Cardiac septum (tissue), 1 donor: ENCODE results near the gene MAP3K8. TPM values are rescaled to one million over a fixed set of nuclear protein-coding genes. Genes with fewer than 3 reads are reported as not detected.
"Not testable (repeated sequence)": the region's sequence is repeated elsewhere in the genome, so short reads cannot be mapped to it uniquely, and the experiment has no call there.

ENCODE experiments used
- DNase-seq: peaks from one replicate; pipeline ENCODE4 v3.0.0-alpha.2; 2020; ENCODE audit warnings: low spot score
- intact Hi-C: fragments of 100-400 bp; cut with DNase I; formaldehyde crosslinking; loops from one replicate; pipeline ENCODE4 v1.14.0; 2022
- total RNA-seq: library from RNA; stranded (reverse); fragmentation: NEBNext Ultra II Directional; extraction: Animal tissue kit (Norgen Biotek cat#: 25700); gene quantifications from one replicate; pipeline ENCODE4 v1.2.1, GENCODE V29; 2021
- donor health status: DM: no; HTN: no; CAD: no.

Gene MAP3K8
- total RNA-seq, 1 donor from 2014 or later: 6.1 TPM

DNA sequence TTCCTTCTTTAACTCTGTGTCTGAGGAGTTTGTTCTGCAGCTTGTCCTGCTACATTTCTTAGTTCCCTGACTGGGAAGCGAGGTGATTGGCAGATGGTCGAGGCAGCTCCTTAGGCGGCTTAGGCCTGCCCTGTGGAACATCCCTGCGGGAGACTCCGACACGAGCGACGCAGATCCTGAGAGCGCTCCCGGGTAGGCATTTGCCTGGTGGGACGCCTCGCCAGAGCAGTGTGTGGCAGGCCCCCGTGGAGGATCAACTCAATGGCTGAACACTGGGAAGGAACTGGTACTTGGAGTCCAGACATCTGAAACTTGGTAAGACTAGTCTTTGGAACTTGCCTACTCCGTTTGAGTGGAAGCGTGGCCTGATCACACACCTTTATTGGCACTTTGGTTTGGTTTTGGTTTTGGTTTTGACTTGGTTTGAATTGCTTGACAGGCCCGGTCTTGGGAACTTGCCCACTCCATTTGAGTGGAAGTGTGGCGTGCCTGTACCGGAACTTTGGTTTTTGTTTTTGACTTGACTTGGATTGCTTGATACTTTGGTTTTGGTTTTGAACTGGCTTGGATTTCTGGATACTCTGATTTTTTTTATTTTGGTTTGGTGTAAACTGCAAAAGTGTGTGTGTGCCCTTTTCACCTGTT, 42.6 kb downstream of the MAP3K8 start:
- DNase-seq: no peak
- intact Hi-C loops: no loop called here

DNA sequence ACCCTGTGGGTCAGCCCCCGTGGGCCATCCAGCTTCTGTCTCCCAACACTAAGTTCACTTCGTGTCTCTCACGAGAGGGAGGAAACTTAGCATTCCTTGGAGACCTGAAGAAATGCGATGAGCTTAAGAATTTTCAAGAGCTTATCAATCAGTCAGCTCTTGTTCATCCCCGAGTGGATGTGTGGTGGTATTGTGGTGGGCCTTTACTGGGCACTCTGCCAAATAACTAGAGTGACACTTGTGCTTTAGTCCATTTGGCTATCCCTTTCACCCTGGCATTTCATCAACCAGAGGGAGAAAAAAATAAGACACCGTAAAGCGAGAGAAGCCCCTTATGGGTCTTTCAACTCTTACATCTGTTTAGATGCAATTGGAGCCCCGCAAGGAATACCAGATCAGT, 45.5 kb downstream of the MAP3K8 start:
- DNase-seq, intact Hi-C loops: not testable (repeated sequence)

DNA sequence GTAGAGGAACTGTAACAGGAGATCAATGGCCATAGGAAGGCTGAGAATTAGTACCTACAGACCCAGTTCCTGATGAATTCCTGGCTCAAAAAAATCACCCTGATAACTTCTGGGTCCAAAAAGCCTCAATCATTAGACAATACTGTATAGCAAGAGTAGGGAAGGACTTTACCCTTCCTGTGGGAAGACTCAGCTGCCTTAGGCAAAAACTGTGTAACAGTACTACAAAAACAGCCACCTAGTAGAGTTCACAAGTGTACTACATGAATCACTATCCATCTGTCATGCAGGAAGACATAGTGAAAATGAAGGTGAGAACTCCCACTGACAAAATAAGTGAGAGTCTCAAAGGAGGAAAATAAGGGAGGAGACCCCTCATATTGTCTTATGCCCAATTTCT, 47.6 kb downstream of the MAP3K8 start:
- no peak for DNase-seq
- intact Hi-C loops: no loop called here

DNA sequence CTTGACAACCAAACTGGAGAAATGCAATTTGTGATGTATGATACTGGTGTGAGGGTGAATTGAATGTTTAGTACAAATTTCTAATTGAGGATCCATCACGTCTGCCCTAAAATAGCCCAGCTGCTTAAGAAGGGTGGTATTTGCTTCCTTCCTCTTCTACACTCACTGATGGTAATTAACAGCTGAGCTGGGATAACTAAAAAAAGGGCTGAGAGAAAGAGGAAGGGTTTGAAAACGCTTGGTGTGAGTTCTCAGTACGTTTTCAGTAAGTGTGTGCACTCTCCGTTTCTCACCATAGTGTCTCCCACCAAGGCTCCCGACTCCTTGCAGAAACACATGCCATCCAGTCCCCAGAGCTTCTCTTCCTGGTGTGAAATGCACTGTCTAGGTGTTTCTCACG, 54.3 kb downstream of the MAP3K8 start:
- intact Hi-C loops: no loop called here
- DNase-seq: no peak

DNA sequence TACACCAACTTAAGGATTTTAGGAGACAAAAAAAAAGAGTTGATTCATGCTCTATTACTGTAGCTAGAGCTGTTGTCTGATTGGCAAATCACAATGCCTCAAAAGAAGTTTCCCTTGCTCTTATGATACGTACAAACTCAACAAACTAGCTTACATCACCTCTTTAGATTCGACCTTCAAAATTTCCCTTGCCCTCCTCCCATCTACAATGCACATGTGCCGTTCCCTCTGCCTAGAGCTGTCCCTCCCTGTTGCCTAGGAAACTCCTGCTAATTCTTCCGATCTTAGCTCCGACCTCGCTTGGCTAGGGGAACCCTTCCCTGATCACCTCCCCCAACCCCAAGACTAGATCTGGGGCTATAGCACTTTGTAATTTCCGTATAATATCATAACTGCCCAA, 55.4 kb downstream of the MAP3K8 start:
- no peak for DNase-seq
- intact Hi-C loops: no loop called here

DNA sequence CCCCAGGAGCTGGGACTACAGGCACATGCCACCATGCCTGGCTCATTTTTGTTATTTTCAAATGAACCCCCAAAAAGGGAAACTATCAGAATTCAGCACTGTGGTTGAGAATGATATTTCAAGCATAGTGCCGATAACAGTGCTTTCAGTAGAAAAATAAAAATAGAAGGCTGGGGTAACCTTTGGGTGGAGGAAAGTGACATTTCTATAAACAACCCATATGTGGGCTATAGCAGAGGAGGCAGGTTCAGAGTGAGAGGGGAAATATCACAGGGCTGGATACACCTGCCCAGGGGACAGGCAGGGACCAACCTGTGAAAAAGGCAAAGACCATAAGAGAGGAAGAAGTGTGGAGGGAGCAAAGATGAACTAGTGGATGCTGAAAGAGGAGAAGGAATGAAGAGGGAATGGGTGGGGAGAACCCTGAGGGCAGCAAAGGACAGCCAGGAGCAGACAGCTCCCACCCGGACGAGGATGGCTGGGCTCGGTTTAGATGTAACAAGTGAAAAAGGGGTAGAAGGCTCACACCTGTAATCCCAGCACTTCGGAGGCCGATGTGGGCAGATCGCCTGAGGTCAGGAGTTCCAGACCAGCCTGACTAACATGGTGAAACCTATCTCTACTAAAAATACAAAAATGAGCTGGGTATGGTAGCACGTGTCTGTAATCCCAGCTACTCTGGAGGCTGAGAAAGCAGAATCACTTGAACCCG, 56.5 kb downstream of the MAP3K8 start:
- no peak for DNase-seq
- intact Hi-C loops: no loop called here

DNA sequence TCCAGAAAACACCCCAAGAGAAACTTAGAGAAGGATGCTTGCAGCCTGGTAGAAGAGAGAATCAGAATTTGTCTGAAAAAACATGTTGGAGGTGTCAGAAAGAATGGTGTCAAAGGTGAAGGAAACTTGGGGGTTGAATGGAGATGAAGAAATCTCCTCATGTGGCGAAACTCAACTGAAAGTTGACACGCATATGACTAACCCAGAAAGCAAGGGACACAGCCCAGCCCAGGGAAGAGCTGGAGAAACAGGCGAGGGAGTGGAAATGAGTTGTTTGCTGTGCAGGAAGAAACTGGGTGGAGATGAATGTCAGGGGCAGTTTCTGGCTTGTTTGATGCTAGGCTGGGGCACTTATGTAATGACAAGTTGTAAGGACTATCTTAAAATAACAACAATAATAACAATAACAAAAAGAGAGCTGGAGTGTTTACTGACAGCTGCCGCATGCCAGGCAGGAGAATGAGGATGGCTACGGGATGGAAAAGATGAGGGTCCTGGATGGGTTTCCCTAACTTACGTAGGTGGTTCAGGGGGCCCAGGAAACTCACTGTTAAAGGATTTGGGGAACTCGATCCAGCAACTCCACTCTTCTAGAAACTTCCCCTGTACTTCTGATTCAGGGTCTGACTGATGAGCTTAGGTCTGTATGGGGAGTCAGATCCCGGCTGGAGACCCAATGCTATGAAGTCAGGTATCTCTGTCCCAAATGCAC, 57.4 kb downstream of the MAP3K8 start:
- DNase-seq: no peak
- intact Hi-C loops: no loop called here

DNA sequence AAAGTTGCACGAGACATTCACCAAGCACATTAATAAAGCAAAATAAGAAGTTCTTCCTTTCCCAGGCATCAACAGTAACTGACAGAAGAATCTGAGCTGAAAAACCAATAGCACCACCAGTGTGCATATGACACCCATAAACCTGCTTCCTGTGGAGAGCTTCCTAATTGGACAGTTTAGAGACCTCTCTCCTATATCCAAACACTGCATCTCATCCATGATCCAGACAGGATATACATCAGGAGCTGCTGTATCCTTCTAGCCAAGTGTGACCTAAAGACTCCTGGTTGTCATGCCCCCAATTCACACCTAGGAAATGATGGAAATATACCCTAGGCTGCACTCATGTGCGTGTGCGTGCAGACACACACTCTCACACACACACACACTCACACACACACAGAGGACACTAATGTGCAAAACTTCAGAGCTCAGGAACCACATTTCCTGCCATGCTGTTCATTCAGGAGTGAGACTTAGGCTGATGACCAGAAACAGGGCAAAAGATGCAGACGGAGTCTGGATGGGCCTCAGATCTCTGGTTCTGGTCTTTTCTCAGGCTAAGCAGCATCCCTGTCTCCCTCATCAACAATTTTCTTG, 58.0 kb downstream of the MAP3K8 start:
- DNase-seq: no peak
- intact Hi-C loops: no loop called here

DNA sequence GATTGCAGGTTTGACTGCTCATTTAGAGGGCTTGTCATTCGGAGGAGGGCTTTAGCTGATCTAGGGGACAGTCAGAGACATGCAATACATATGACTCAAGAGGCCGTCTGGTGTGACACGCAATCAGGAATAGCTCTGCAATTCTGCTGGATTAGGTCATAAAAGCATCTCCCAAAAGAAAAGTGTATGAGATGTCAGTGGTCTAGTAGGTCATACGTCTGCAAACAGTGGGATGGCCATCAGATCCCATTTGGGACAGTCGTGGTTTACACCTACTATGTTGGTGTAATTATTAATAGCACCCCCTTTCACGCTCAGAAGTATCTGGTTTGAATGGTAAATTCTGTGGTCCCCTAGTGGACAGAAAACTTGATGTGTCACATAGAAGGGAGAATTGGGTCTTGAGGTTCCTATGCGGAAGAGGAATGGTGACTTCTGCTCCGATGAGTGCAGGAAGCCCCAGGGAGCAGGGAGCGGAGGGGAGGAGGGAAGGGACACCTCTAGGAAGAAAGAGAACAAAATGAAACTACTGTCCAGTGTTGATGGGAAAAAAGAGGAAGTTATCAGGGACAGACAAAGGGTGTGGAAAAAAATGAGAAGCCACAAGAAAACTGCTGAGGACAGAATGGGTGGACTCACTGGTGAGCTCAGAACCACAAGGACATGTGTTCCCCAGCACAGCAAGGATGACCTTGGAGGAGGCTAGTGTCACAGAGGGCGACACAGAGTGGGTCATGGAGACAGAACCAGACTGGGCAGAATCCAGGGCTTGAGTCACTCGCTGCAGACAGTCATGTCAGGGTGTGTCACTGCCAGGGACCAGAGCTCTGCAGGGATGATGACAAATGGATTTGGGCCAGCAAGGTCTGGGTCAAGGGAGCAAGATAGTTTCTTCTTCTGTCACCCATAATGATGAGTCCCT, 59.9 kb downstream of the MAP3K8 start:
- DNase-seq: no peak
- intact Hi-C loops: no loop called here

DNA sequence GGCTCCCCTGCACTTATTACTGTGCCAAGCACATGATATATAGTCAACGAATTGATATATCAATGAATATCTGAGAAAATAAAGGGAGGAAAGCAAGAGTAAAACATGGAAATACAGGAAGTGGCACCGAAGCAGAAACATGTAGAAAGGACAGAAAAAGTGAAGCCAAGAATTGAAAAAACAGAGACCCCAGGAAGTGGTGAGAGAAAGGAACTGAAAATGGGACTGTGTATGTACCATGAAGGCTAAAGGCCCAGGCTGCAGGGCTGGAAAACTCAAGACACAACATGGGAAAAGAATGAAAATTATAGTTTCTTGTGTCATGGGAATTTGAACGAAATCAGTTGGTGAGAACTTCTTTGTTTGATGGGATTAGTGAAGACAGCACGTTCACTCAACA, 60.6 kb downstream of the MAP3K8 start:
- intact Hi-C loops: no loop called here
- no peak for DNase-seq

DNA sequence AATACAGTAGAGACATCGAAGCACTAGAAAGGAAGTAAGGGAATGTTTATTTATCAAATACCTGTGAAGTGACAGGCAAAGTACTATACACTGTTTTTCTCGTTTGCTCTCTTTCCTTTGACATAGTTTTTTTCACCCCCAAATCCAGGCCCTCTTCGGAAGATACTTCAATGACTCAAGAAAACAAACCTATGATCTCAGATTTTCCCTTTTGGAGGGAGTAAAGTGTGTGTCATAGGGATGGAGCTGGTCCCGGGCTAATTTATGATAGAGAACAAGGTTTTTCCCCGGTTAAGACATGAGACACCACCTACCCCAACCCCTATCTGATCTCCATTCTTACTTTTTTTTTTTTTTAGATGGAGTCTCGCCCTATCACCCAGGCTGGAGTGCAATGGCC, 61.7 kb downstream of the MAP3K8 start:
- intact Hi-C loops: no loop called here

DNA sequence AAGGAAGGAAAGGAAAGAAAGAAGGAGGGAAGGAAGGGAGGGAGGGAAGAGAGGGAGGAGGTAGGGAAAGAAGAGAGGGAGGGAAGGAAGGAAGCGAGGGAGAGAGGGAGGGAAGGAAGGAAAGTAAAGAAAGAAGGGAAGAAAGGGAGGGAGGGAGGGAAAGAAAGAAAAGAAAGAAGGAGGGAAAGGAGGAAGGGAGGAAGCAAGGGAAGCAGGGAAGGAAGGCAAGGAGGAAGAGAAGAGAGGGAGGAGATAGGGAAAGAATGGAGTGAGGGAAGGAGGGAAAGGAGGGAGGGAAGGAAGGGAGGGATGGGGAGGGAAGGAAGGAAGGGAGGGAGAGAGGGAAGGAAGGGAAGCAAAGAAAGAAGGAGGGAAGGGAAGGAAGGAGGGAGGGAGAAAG, 65.8 kb downstream of the MAP3K8 start:
- intact Hi-C loops: no loop called here
- no peak for DNase-seq

More for the DNA sequence above, 61.7 kb downstream of the MAP3K8 start:
- no peak for DNase-seq

DNA sequence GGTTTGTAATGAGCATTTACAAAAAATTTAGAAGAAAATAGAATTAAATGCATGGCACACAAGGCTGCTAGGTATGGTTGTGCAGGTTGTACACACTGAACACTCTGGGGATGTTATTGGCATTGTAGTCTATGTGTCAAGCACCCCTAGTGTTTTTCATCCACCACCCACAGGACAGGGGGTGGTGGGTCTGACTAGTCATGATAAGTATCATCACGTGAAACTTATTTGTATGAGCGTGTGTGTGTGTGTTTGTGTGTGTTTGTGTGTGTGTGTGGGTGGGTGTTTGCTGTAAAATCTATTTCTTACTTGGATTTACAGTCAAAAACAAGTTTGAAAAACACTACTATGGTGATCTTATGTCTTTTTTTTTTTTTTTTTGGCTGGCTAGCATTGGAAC, 66.5 kb downstream of the MAP3K8 start:
- intact Hi-C loops: no loop called here
- no peak for DNase-seq

DNA sequence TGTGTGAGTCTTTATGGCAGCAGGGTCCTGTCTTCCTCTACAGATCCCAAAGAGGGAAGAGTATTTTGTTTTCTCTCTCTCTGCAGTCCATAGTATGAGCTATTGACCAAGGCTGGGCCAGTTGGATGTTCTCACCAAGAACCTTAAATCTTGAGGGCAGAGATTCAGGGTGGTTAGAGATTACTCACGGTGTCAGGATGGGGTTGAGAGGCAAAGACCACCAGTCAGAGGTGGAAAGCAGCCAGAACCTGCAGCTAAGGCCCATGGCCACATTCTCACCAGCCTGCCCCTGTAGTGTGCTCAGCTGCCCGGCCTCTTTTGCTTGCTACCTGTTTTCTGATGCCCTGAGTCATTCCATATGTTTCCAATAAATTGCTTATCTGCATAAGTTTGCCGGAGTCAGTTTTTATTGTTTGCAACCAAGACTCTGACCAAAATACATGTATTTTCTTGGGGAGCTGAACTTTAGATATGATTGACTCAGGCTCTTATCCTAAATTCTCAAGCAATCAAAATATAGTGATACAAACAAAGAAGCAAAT, 67.0 kb downstream of the MAP3K8 start:
- intact Hi-C loops: no loop called here
- no peak for DNase-seq

DNA sequence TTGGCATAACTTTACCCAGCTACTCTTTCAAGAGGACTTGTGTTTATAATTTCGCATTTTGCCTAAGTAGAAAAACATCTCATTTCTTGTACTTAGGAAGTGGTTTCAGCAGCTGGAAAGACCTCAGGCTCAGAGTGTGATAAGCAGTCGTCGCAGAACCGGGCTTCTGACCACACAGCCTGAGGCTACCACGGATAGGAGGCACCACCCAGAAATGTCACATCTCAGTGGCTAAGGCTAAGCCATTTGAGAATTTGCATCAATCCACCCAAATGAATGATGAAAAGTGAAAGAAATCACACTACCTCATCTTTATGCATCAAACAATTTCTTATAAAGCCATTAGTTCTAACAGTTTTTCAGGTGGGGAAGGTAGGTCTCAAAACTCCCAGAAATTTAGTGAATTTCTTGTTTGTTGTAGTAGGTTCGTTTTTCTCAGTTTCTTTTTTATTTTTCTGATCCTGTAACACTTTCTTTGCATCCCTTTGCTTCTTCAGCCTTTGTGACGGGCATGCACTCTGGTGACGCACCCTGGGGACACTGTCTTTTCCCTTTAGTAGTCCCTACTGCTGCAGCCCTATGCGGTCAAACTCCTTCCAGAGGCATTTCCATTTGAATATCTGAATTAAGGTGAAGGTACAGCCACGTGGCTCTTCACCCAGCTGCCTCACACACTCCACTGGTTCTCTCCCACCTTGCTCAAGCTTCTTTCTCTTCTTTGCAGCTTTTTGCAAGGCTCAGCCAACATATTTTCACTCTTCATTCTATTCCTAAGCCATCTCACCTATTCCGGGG, 68.5 kb downstream of the MAP3K8 start:
- DNase-seq: no peak
- intact Hi-C loops: no loop called here

DNA sequence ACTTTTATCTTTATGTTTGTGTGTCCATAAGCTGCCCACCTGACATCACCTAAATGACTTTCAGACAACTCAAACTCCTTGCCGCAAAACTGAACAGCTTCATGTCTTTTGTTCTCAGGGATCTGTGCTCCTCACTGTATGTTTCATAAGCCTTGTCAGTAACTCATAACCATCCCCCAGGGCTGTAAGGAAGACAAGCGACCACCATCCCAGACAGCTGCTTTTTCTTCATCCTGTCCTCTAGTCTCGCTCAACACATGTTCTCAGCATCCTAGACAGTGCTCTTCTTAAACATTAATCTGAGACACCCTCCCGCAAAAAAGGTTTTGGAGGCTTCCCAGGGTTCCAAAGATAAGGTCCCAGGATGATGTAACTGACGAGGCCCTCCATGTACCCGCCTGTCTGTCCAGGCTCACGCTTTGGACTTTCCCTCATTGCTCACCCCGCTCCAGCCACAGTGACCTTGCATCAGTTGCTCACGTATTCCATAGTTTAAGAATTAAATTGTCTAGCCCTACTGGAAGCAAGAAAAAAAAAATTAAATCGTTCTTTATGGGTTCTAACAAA, 69.8 kb downstream of the MAP3K8 start:
- intact Hi-C loops: no loop called here
- DNase-seq: no peak

DNA sequence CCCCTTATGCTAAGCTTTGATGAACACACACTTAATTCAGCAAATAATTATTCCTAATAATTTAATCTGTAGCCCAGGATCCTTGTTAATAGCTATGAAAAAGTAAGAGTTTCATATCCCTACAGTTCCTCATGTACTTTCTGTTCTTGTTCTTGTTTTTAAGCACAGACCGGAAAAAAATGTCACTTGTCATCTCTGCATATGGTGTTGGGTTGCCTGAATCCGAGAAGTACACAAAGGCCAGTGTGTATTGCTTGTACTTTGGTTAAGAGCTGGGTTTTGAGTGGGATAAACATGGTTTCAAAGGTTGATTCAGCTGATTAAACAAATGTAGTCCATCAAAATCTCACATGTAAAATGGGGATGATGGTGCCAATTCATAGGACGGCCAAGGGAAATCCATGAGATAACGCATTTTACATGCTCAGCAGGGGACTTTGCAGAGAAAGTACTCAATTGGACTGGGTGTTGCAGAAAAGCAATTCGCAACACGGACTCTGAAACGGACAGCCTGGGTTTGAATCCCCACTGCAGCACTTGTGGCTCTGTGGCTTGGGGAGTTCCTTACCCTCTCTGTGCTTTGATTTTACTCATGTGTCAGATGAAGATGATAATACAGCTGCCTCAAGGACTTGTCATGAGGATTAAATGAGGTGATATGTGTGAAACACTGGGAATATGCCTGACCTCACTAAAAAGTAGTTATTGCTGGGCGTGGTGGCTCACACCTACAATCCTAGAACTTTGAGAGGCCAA, 71.7 kb downstream of the MAP3K8 start:
- DNase-seq: no peak
- intact Hi-C loops: no loop called here
